Measurements from ENCODE around the gene CAMK2A.

CAMK2A gene

GRCh38 chr5:150184990-150185912 lies 104.3 kb downstream of the CAMK2A start:
- no peak for DNase-seq

GRCh38 chr5:150184006-150184405 lies 105.6 kb downstream of the CAMK2A start:
- DNase-seq = no peak

GRCh38 chr5:150183436-150183835 lies 106.1 kb downstream of the CAMK2A start:
- DNase-seq = no peak

- no peak for DNase-seq
Measured at GRCh38 chr5:150182774-150183173, 106.8 kb downstream of the CAMK2A start.

GRCh38 chr5:150181766-150182545 lies 107.6 kb downstream of the CAMK2A start:
- peak in 1 of 14 donors; percentile 22 for DNase-seq

GRCh38 chr5:150181027-150181426 lies 108.5 kb downstream of the CAMK2A start:
- DNase-seq = no peak

GRCh38 chr5:150180241-150181026 lies 109.1 kb downstream of the CAMK2A start:
- DNase-seq = peak in 12 of 14 donors; percentile 26 to 89 (median 77)

- peak in 1 of 14 donors; percentile 30 for DNase-seq
Measured at GRCh38 chr5:150179019-150179620, 110.5 kb downstream of the CAMK2A start.

GRCh38 chr5:150178262-150178661 lies 111.3 kb downstream of the CAMK2A start:
- no peak for DNase-seq

GRCh38 chr5:150177721-150178120 lies 111.9 kb downstream of the CAMK2A start:
- no peak for DNase-seq

- DNase-seq = no peak
Measured at GRCh38 chr5:150176745-150177477, 112.7 kb downstream of the CAMK2A start.

GRCh38 chr5:150175536-150175935 lies 114.0 kb downstream of the CAMK2A start:
- DNase-seq = no peak

- DNase-seq = no peak
Measured at GRCh38 chr5:150175076-150175475, 114.5 kb downstream of the CAMK2A start.

GRCh38 chr5:150174285-150174684 lies 115.3 kb downstream of the CAMK2A start:
- DNase-seq = no peak

- no peak for DNase-seq
Measured at GRCh38 chr5:150173161-150173560, 116.4 kb downstream of the CAMK2A start.

- DNase-seq = peak in 1 of 14 donors; percentile 92
Measured at GRCh38 chr5:150172556-150172955, 117.0 kb downstream of the CAMK2A start.

- no peak for DNase-seq
Measured at GRCh38 chr5:150172145-150172544, 117.4 kb downstream of the CAMK2A start.
